NCI-H526 (cell line): Measurements from ENCODE around the gene RBM18.
A peak's percentile ranks its signal among the peaks of the same experiment; 100 is the strongest.

ENCODE experiments used
- DNase-seq, 2 experiments: peaks; one replicate each; lab custom pipeline; 2025; lab: John Stamatoyannopoulos, UW

RBM18 gene

DNA sequence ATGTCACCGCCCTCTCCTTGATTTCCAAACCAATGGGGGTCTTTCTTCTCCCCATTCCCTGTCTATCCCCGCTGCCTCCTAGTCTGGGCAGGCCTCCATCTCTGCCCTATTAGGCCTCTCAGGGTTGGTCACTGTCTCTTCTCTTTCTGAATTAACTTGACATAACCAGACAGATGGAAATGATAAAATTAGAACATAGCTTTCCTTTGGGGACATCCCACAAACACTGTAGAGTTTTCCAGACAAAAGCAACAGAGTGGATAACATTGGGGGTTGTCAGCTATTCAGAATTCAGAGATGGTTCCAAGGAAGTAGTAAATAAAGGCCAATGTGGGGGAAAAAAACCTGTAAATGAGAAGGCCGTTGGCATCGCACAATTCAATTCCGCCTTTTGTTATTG is 60.6 kb downstream of the RBM18 start:
- DNase-seq: no peak

DNA sequence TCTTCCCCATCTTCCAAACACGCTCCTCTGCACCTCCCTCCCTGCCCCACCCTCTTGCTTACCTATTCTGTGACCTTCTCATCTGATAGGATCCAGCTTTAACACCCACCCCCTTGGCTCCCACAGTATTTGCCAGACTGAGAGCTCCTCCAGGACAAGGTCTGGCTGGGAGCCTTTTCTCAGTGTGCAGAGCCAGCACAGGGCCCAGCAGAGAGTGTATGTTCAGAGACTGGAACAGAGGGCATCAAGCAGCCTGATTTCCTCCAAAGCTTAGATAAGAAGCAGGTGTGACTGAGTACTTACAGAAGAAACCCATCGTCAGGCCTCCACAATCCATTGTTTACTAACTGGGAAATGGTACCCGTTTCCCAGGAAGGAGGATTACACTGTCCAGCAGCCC is 62.5 kb downstream of the RBM18 start:
- no peak for DNase-seq

DNA sequence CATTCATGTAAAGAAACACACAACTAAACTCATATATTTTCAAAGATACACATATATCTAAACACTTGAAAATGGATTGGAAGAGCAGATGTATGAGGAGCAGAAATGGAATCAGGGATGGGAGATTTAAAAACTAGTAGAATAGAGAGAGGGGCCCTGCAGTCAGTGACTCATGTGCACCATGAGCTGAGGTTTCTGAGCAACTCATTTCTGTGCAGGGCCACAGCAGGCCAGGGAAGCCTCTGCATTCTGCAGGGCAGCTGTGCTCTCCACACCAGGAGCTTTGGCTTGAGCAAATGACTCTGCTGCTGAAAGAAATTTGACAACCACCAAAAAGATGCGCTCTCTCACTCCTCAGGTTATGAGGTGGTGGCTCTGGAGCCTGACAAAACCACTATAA is 63.0 kb downstream of the RBM18 start:
- DNase-seq: no peak

DNA sequence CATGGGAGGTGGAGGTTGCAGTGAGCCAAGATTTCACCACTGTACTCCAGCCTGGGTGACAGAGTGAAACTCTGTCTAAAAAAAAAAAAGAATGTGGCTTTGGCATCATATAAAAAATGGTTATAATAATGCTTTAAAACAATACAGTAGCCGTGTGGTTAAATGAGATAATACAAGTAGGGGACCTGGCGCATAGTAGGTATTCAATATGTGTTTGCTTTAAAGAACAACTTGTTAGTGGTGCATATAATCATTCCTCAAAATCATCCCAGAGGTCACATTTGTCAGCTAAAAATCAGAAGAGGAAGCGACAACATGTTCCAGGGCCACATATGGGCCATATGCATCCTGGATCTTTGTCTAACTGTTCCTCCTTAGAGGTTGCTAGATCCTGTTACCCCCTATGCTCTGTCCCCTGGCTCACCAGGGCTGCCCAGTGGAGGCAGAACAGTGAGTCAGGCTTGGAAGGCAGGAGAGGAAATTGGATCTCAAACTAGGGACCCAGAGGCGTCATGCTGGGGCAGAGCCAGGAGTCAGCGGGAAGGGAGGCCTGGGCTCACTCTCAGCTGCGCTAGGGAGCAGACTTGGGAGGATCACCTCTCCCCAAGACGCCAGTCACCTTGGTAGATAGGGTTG is 63.6 kb downstream of the RBM18 start:
- DNase-seq: no peak

DNA sequence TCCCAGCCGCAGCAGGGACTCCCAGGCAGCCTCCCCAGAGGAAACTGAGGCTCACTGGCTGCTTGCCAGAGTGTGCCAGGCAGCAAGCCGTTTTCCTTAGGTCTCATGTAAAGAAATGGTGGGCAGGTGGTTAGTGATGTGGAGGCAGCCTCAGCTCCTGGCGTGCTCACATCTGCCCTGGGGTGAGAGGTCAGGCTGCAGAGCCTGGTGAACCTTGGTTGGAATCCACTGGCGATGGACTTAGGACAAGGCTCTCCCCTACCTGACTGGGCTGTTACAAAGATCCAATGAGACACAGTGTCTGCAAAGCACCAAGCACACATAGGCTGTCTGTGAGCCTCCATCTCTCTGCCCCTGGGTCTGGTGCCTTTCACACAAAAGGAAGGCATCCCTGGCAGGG is 66.8 kb downstream of the RBM18 start:
- DNase-seq: no peak

- DNase-seq: peak; percentile 45 to 71
These were observed 67.2 kb downstream of the RBM18 start for GRCh38 chr9:122197426-122197825.

DNA sequence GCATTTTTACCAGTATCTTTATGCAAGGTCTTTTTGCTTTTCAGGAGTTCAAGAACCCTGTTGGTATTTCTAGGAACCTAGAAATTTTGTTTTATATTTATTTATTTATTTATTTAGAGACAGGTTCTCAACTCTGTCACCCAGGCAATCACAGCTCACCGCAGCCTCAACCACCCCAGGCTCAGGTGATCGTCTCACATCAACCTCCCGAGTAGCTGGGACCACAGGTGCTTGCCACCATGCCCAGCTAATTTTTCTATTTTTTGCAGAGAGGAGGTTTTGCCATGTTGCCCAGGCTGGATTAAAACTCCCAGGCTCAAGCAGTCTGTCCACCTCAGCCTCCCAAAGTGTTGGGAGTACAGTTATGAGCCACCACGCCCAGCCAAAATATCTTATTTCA is 68.8 kb downstream of the RBM18 start:
- no peak for DNase-seq

- DNase-seq: no peak
These were observed 71.0 kb downstream of the RBM18 start for GRCh38 chr9:122193651-122194050.

GRCh38 chr9:122192914-122193525 is 71.6 kb downstream of the RBM18 start:
- no peak for DNase-seq

GRCh38 chr9:122192261-122192875 is 72.3 kb downstream of the RBM18 start:
- no peak for DNase-seq

DNA sequence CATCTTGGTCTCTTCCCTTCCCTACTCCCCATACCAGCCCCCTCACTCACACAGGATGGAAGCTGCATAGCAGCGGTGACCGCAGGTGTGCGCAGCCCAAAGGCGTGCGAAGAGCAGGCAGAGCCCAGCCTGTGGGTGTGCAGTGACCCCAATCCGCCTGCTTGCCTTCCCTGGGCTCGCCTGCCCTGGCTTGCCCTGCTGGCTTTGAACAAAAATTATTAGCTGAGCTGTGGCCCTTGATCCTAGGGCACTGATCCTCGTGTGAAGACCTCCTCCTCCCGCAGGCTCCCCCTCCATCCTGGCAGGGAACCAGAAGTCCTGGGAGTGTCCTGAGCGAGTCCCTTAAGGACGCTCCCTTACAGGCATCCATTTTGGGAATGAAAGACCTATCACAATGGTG is 73.1 kb downstream of the RBM18 start:
- DNase-seq: no peak

DNA sequence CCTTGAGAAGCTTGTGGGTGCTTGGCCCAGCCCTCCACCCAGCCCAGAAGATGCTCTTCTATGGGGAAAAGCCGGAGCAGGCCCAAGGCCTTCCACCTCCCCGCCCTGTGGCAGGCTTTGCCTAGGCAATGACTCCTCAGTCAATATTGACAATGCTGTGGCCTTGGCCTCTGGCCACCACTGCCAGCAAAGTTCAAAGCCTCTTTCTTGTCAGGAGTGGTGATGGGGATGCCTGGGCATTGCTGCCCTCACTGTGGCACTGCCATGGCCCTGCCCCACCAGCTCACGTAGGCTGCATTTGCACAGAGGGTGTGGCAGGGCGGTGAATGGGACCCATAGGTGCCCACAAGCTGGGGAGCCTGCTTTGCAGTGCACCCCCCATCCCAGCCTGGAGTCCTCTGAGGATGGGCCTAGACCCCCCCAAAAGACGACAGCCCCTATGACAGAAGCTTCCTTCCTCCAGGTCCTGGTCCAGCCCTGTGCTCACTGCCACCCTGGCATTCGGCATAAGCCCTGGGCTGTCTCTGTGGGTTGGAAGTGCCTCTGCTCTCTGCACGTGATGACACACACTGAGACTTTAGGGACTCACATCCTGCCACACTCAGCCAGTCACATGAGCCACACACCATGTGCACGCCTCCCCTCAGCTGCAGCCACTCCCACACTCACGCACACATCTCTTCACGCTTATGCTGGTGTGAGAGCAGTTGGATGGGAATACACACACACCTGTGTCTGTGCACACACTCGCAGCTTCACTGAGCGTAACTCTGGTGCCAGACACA is 73.9 kb downstream of the RBM18 start:
- peak in 1 of 2 experiments; percentile 5 for DNase-seq

DNA sequence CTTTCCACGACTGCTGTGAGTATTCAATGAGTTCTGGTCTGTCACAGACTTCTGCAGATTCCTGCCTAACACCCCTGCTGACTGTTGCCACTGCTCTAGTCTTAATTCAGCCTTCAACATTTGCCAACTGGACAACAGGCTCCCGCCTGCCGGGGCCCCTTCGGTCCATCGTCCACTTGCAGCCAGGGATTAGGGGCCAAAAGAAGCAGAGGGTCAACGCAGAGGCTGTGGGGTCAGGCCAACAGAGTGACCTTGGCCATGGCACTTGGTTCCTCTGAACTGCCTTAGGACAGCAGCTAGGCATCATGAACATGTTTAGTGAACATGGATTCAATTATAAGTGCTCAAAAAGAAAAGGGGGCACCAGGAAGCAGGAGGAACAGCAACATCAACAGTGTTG is 76.3 kb downstream of the RBM18 start:
- no peak for DNase-seq
